ENCODE results near the gene COG7. TPM values are rescaled to one million over a fixed set of nuclear protein-coding genes. Genes with fewer than 3 reads are reported as not detected.

COG7 gene
- total RNA-seq, 3 donors from 2014 or later = 12.8 to 31.6 (median 29.2) TPM

GRCh38 chr16:23353440-23353839 lies 99.5 kb downstream of the COG7 start:
- TF ChIP-seq POLR2A (IDR thresholded peaks at IDR 0.05) (no peak), POLR2AphosphoS5 (IDR thresholded peaks at IDR 0.05) (no peak)
- TF ChIP-seq, protein P1, sequence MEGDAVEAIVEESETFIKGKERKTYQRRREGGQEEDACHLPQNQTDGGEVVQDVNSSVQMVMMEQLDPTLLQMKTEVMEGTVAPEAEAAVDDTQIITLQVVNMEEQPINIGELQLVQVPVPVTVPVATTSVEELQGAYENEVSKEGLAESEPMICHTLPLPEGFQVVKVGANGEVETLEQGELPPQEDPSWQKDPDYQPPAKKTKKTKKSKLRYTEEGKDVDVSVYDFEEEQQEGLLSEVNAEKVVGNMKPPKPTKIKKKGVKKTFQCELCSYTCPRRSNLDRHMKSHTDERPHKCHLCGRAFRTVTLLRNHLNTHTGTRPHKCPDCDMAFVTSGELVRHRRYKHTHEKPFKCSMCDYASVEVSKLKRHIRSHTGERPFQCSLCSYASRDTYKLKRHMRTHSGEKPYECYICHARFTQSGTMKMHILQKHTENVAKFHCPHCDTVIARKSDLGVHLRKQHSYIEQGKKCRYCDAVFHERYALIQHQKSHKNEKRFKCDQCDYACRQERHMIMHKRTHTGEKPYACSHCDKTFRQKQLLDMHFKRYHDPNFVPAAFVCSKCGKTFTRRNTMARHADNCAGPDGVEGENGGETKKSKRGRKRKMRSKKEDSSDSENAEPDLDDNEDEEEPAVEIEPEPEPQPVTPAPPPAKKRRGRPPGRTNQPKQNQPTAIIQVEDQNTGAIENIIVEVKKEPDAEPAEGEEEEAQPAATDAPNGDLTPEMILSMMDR (IDR thresholded peaks at IDR 0.05) = no peak
- Histone ChIP-seq H3K9me3 (no peaks in the 10 kb centered on the region), H3K4me3 (no peak overlapping the region), H3K36me3 (no peaks in the 10 kb centered on the region), H3K27me3 (no peaks in the 10 kb centered on the region), H3K4me1 (no peaks in the 10 kb centered on the region), H3K27ac (no peak overlapping the region)
- intact Hi-C loops (cut with DNase I; ENCODE audit: low total_unique reads) = no loop called here
- DNase-seq (ENCODE audit: low spot score in 2 of 2) = no peak

DNA sequence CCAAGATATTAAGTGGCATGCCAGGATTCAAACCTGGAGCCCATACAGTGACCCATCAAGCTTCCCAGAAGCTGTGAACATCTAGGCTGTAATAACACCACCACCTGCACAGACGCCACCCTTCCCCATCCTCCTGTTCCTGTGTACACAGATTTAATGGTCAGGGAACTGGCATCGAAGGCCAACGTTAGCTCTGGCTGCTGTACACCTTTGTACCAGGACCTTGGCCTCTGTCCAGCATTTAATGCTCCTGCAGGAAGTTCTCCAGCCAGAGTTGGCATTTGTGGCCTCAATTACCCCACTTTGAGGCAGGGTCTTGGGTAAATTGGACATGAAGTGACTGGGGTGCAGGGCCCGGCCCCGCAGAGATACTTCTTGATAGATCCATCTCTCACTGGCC lies 101.6 kb downstream of the COG7 start:
- no peaks in the 10 kb centered on the region for H3K9me3 ChIP-seq
- H3K4me1 ChIP-seq = no peaks in the 10 kb centered on the region
- DNase-seq (ENCODE audit: low spot score in 2 of 2) = no peak
- intact Hi-C loops (cut with DNase I; ENCODE audit: low total_unique reads) = no loop called here
- H3K27me3 ChIP-seq = no peaks in the 10 kb centered on the region
- TF ChIP-seq POLR2AphosphoS5 (IDR thresholded peaks at IDR 0.05) (no peak), POLR2A (IDR thresholded peaks at IDR 0.05) (no peak)
- TF ChIP-seq, protein P1 (IDR thresholded peaks at IDR 0.05) = no peak
- H3K4me3 ChIP-seq = no peak overlapping the region
- no peaks in the 10 kb centered on the region for H3K36me3 ChIP-seq
- no peak overlapping the region for H3K27ac ChIP-seq

DNA sequence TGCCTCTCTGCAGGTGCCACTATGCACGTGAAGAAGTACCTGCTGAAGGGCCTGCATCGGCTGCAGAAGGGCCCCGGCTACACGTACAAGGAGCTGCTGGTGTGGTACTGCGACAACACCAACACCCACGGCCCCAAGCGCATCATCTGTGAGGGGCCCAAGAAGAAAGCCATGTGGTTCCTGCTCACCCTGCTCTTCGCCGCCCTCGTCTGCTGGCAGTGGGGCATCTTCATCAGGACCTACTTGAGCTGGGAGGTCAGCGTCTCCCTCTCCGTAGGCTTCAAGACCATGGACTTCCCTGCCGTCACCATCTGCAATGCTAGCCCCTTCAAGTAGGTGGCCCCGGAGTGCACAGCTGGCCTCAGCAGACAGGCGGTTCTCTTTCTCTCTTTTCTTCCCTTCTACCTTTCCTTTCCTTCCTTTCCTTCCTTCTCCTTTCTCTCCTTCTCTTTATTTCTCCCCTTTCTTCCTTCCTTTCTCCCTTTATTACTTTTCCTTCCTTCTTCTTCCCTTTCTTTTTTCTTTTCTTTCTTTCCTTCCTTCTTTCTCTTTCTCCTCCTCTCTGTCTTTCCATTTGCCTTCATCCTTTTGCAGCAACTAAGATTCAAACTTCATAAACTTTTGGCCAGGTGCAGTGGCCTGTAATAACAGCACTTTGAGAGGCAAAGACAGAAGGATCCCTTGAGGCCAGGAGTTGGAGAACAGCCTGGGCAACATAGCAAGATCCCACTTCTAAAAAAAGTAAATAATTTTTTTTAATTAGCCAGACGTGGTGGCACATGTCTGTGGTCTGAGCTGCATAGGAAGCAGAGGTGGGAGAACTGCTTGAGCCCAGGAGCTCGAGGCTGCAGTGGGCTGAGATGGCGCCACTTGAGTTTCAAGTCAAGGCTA lies 104.2 kb downstream of the COG7 start:
- H3K27ac ChIP-seq = no peak overlapping the region
- H3K36me3 ChIP-seq = no peaks in the 10 kb centered on the region
- no peaks in the 10 kb centered on the region for H3K9me3 ChIP-seq
- TF ChIP-seq POLR2AphosphoS5 (IDR thresholded peaks at IDR 0.05) (no peak), POLR2A (IDR thresholded peaks at IDR 0.05) (no peak)
- TF ChIP-seq, protein P1 (IDR thresholded peaks at IDR 0.05) = no peak
- no peak for DNase-seq (ENCODE audit: low spot score in 2 of 2)
- no peaks in the 10 kb centered on the region for H3K4me1 ChIP-seq
- no peak overlapping the region for H3K4me3 ChIP-seq
- intact Hi-C loops (cut with DNase I; ENCODE audit: low total_unique reads) = no loop called here
- H3K27me3 ChIP-seq = no peaks in the 10 kb centered on the region

GRCh38 chr16:23345237-23345636 lies 107.8 kb downstream of the COG7 start:
- Histone ChIP-seq H3K4me1 (no peaks in the 10 kb centered on the region), H3K4me3 (no peak overlapping the region), H3K9me3 (no peaks in the 10 kb centered on the region), H3K27ac (no peak overlapping the region), H3K36me3 (no peaks in the 10 kb centered on the region), H3K27me3 (no peaks in the 10 kb centered on the region)
- DNase-seq (ENCODE audit: low spot score in 2 of 2) = no peak
- intact Hi-C loops (cut with DNase I; ENCODE audit: low total_unique reads) = no loop called here
- TF ChIP-seq POLR2A (IDR thresholded peaks at IDR 0.05) = no peak
- no peak for TF ChIP-seq POLR2AphosphoS5 (IDR thresholded peaks at IDR 0.05)
- TF ChIP-seq, protein P1 (IDR thresholded peaks at IDR 0.05) = no peak

Measured in breast epithelium (tissue), 4 donors.